Activated naive CD4-positive, alpha-beta T cell treated with anti-CD3 and anti-CD28 coated beads for 36 hours (primary cell): ENCODE data around the gene CEP192. TPM values are rescaled to one million over a fixed set of nuclear protein-coding genes. Genes with fewer than 3 reads are reported as not detected.

Experiments used
- CTCF ChIA-PET: fragments of 350-600 bp; sonication (Branson Sonifier 250); formaldehyde crosslinking; loops from one replicate; lab custom pipeline; 2021; ENCODE audit warnings: antibody characterized with exemption; lab: Charles Lee
- DNase-seq: peaks from one replicate; pipeline ENCODE4 v3.0.0-alpha.2; 2020
- H3K27ac Mint-ChIP-seq: one replicate; pipeline ENCODE4 v1.8.0; 2021; ENCODE audit warnings: mild to moderate bottlenecking, mixed read lengths
- H3K27me3 Mint-ChIP-seq: one replicate; pipeline ENCODE4 v1.8.0; 2021; ENCODE audit warnings: low read depth, mixed read lengths
- H3K36me3 Mint-ChIP-seq: one replicate; pipeline ENCODE4 v1.8.0; 2021; ENCODE audit warnings: low read depth, mixed read lengths
- H3K4me1 Mint-ChIP-seq: one replicate; pipeline ENCODE4 v1.8.0; 2021; ENCODE audit warnings: low read depth, mixed read lengths
- H3K4me3 Mint-ChIP-seq: one replicate; pipeline ENCODE4 v1.8.0; 2021; ENCODE audit warnings: mild to moderate bottlenecking, moderate library complexity, mixed read lengths
- H3K9me3 Mint-ChIP-seq: one replicate; pipeline ENCODE4 v1.8.0; 2021; ENCODE audit warnings: mixed read lengths
- intact Hi-C: fragments of 100-400 bp; cut with micrococcal nuclease; formaldehyde crosslinking; loops from one replicate; pipeline ENCODE4 v1.15.1; 2023
- total RNA-seq, 2 experiments: library from RNA; stranded (reverse); gene quantifications; one replicate each; pipeline ENCODE4 v1.2.3, GENCODE V29; 2021

Gene CEP192
- total RNA-seq, 2 experiments from 2014 or later, result 32.7 to 33.6 TPM

GRCh38 chr18:13014818-13015217, 23.7 kb downstream of the CEP192 start:
- peaks cover 7% of the 10 kb centered on the region for H3K4me1 Mint-ChIP-seq
- DNase-seq, result no peak
- no peak overlapping the region for H3K27ac Mint-ChIP-seq
- intact Hi-C loops, result no loop called here
- H3K36me3 Mint-ChIP-seq, result peaks cover 52% of the 10 kb centered on the region
- no peak overlapping the region for H3K4me3 Mint-ChIP-seq
- no peaks in the 10 kb centered on the region for H3K9me3 Mint-ChIP-seq
- no peaks in the 10 kb centered on the region for H3K27me3 Mint-ChIP-seq
- CTCF ChIA-PET, result no interaction called here

GRCh38 chr18:13017247-13017875, 26.2 kb downstream of the CEP192 start:
- Mint-ChIP-seq H3K9me3 (no peaks in the 10 kb centered on the region), H3K36me3 (peaks cover 67% of the 10 kb centered on the region), H3K4me3 (no peak overlapping the region), H3K27me3 (no peaks in the 10 kb centered on the region), H3K27ac (no peak overlapping the region), H3K4me1 (peaks cover 10% of the 10 kb centered on the region)
- DNase-seq, result no peak
- intact Hi-C loops, result no loop called here
- CTCF ChIA-PET, result no interaction called here

DNA sequence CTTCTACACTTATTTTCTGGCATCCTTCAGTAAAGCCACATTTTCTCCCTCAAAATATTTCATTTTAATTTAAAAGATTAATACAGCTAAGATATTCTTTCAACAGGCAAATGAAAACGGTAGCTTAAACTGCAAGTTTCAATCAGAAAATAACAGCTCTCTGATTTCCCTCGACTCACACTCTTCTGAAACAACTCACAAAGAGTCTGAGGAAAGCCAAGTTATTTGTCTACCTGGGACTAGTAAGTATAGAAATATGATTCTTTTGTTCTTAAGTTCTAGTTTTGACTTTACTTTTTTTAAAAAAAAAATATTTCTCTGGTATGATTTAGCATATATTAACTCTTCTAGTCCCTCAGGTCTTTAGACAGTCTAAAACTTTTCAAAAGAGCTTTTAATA, 27.2 kb downstream of the CEP192 start:
- Mint-ChIP-seq H3K36me3 (peaks cover 70% of the 10 kb centered on the region), H3K27ac (no peak overlapping the region), H3K27me3 (no peaks in the 10 kb centered on the region), H3K9me3 (no peaks in the 10 kb centered on the region), H3K4me1 (peaks cover 10% of the 10 kb centered on the region), H3K4me3 (no peak overlapping the region)
- no peak for DNase-seq
- CTCF ChIA-PET, result interaction anchor here (0.7 kb wide), 2 partner anchors 141 to 275 kb away, joined by 3 read pairs; no protein-coding TSS in a partner anchor
- intact Hi-C loops, result no loop called here

- no peaks in the 10 kb centered on the region for H3K9me3 Mint-ChIP-seq
- DNase-seq, result no peak
- intact Hi-C loops, result no loop called here
- H3K27me3 Mint-ChIP-seq, result no peaks in the 10 kb centered on the region
- H3K4me1 Mint-ChIP-seq, result peaks cover 10% of the 10 kb centered on the region
- no peak overlapping the region for H3K27ac Mint-ChIP-seq
- no peak overlapping the region for H3K4me3 Mint-ChIP-seq
- CTCF ChIA-PET, result no interaction called here
- peaks cover 70% of the 10 kb centered on the region for H3K36me3 Mint-ChIP-seq
Measured at GRCh38 chr18:13019301-13019700, 28.1 kb downstream of the CEP192 start.

GRCh38 chr18:13022644-13023043, 31.5 kb downstream of the CEP192 start:
- Mint-ChIP-seq H3K4me1 (peaks cover 10% of the 10 kb centered on the region), H3K27ac (no peak overlapping the region), H3K27me3 (no peaks in the 10 kb centered on the region), H3K4me3 (no peak overlapping the region), H3K9me3 (no peaks in the 10 kb centered on the region), H3K36me3 (peaks cover 56% of the 10 kb centered on the region)
- no peak for DNase-seq
- CTCF ChIA-PET, result interaction anchor here (0.6 to 0.7 kb wide), 3 partner anchors 31 to 350 kb away, joined by 3 to 5 read pairs (median 4); no protein-coding TSS in a partner anchor
- intact Hi-C loops, result no loop called here

DNA sequence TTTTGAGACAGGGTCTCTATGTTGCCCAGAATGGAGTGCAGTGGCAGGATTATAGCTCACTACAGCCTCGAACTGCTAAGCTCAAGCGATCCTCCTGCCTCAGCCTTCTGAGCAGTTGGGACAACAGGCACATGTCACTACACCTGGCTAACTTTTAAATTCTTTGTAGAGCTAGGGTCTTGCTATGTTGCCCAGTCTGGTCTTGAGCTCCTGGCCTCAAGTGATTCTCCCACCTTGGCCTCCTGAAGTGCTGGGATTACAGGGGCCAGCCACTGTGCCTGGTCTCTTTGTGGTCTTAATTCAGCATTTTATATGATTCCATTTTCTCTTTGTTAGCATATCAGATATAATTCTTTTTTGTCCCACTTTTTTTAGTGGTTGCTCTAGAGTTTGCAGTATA, 34.1 kb downstream of the CEP192 start:
- CTCF ChIA-PET, result no interaction called here
- no peak overlapping the region for H3K4me3 Mint-ChIP-seq

DNA sequence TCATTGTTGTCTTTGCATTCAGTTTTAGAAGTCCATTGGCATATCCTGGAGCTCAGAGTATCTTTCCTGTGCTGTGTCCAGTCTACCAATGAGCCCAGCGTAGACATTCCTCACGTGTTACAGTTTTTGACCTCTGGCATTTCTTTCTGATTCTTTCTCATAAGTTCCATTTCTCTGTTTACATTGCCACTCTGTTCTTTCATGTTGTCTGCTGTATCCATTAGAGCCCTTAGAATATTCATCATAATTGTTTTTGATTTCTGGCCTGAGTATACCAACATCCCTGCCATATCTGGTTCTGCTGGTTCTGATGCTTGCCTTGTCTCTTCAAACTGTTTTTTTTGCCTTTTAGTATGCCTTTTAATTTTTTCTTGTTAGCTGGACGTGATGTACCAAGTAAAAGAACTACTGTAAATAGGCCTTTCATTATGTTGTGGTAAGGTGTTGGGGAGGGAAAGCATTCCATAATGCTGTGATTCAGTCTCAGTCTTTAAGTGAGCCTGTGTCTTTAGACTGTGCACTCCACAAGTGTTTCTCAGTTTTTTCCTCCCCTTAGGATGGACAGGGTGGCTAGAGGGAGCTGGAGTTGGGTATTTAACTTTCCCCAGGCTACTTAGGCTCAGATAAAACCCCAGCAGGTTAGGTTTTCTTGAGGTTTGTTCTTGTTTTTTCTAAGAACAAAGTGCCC, 35.6 kb downstream of the CEP192 start:
- CTCF ChIA-PET, result no interaction called here
- intact Hi-C loops, result no loop called here
- H3K36me3 Mint-ChIP-seq, result peaks cover 41% of the 10 kb centered on the region
- no peak for DNase-seq
- no peaks in the 10 kb centered on the region for H3K9me3 Mint-ChIP-seq
- H3K27ac Mint-ChIP-seq, result no peak overlapping the region
- H3K27me3 Mint-ChIP-seq, result no peaks in the 10 kb centered on the region
- no peak overlapping the region for H3K4me3 Mint-ChIP-seq
- H3K4me1 Mint-ChIP-seq, result peaks cover 2% of the 10 kb centered on the region

More for the DNA sequence above, 34.1 kb downstream of the CEP192 start:
- DNase-seq, result no peak
- Mint-ChIP-seq H3K27ac (no peak overlapping the region), H3K36me3 (peaks cover 44% of the 10 kb centered on the region), H3K4me1 (peaks cover 3% of the 10 kb centered on the region), H3K9me3 (no peaks in the 10 kb centered on the region), H3K27me3 (no peaks in the 10 kb centered on the region)
- intact Hi-C loops, result no loop called here

GRCh38 chr18:13028869-13029268, 37.7 kb downstream of the CEP192 start:
- Mint-ChIP-seq H3K4me1 (no peaks in the 10 kb centered on the region), H3K36me3 (peaks cover 40% of the 10 kb centered on the region), H3K27ac (no peak overlapping the region), H3K4me3 (no peak overlapping the region), H3K27me3 (no peaks in the 10 kb centered on the region), H3K9me3 (no peaks in the 10 kb centered on the region)
- DNase-seq, result no peak
- CTCF ChIA-PET, result no interaction called here
- intact Hi-C loops, result no loop called here

- DNase-seq, result no peak
- intact Hi-C loops, result no loop called here
- CTCF ChIA-PET, result no interaction called here
- H3K4me3 Mint-ChIP-seq, result no peak overlapping the region
- H3K27ac Mint-ChIP-seq, result no peak overlapping the region
- H3K9me3 Mint-ChIP-seq, result no peaks in the 10 kb centered on the region
- peaks cover 36% of the 10 kb centered on the region for H3K36me3 Mint-ChIP-seq
- no peaks in the 10 kb centered on the region for H3K27me3 Mint-ChIP-seq
- no peaks in the 10 kb centered on the region for H3K4me1 Mint-ChIP-seq
Measured at GRCh38 chr18:13032173-13032572, 41.0 kb downstream of the CEP192 start.

GRCh38 chr18:13035249-13035914, 44.2 kb downstream of the CEP192 start:
- Mint-ChIP-seq H3K4me1 (no peaks in the 10 kb centered on the region), H3K36me3 (peaks cover 42% of the 10 kb centered on the region), H3K27me3 (no peaks in the 10 kb centered on the region), H3K4me3 (no peak overlapping the region), H3K27ac (no peak overlapping the region), H3K9me3 (no peaks in the 10 kb centered on the region)
- DNase-seq, result no peak
- intact Hi-C loops, result no loop called here
- CTCF ChIA-PET, result interaction anchor here (0.7 kb wide), 1 partner anchor 724 kb away, joined by 3 read pairs; no protein-coding TSS in a partner anchor

DNA sequence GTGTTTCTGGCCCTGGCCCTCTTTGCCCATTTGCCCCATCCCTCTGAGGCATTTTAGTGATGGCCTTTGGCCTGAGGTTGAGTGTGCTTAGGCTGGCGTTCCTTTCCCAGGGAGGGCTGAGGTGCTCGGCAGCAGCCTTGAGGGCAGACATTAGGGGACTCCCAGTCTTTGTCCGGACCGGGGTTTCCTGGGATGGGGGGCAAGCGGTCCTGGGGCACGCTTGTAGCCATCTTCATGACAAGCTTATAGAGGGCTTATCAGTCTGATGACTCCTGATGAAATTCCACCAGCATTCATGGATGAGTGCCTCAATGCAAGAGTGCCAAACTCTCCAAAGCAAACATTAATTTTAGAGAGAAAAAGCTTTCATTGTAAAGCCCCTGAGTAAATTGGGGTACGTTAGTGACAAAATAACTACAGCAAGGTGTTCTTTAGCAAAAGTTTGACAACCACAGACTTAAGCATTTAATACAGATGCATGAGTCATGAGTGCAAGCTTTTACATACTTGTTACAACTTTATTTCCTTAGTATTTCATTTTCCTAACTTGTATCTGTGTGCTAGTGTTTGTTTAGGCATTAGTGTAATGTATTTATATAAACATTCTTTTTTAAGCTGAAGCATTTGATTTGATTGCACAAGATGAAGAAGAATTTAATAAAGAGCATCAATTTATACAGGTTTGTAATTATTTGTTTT, 45.6 kb downstream of the CEP192 start:
- H3K27me3 Mint-ChIP-seq, result no peaks in the 10 kb centered on the region
- no peaks in the 10 kb centered on the region for H3K9me3 Mint-ChIP-seq
- peaks cover 40% of the 10 kb centered on the region for H3K36me3 Mint-ChIP-seq
- CTCF ChIA-PET, result interaction anchor here (1.0 kb wide), 1 partner anchor 74 kb away, joined by 3 read pairs; no protein-coding TSS in a partner anchor
- intact Hi-C loops, result no loop called here
- no peak for DNase-seq
- no peak overlapping the region for H3K4me3 Mint-ChIP-seq
- H3K4me1 Mint-ChIP-seq, result no peaks in the 10 kb centered on the region
- H3K27ac Mint-ChIP-seq, result no peak overlapping the region

DNA sequence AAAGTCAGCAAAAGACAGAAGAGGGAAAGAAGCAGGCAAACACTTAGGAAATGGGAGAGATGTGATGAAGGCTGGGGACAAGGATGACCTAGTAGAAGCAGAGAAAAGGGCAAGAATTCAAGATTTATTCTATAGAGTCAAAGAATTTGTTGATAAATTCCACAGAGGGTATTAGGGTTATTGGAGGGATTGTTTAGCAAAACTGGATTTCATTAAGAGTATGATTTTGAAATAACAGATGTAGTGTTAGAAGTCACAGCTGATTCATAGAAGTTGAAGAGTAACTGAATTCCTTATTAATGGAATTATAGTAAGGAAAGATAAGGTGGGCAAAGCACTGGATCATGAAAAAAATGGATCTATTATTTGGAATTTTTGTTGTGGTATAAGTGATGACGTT, 48.6 kb downstream of the CEP192 start:
- Mint-ChIP-seq H3K27me3 (no peaks in the 10 kb centered on the region), H3K36me3 (peaks cover 47% of the 10 kb centered on the region), H3K9me3 (no peaks in the 10 kb centered on the region), H3K27ac (no peak overlapping the region), H3K4me3 (no peak overlapping the region), H3K4me1 (peaks cover 4% of the 10 kb centered on the region)
- no peak for DNase-seq
- CTCF ChIA-PET, result no interaction called here
- intact Hi-C loops, result no loop called here
